Spleen (tissue), 7 donors: ENCODE results near the gene MT1A.

Experiments used
- POLR2A ChIP-seq, 3 donors: fragments of 450-650 bp; IDR thresholded peaks; one replicate each; pipeline ENCODE4 v1.5.1; 2017; ENCODE audit warnings: antibody characterized with exemption in 3 of 3, mild to moderate bottlenecking in 1 of 3
- TF ChIP-seq, protein P1 (sequence below), 11 experiments: fragments of 200-600 bp in 7 of 11; fragments of 450-650 bp in 4 of 11; sonication (generic) in 4 of 11; IDR thresholded peaks in 8 of 11; conservative IDR thresholded peaks in 3 of 11; 1 replicate in 7 of 11; 2 replicates in 4 of 11; pipeline versions ENCODE4 v1.4.0 to v1.8.0; 2016 to 2021; ENCODE audit warnings: antibody characterized with exemption in 11 of 11, inconsistent platforms in 4 of 11, mild to moderate bottlenecking in 1 of 11
- donor health status: DM: no; HTN: no; CAD: no; lungs with moderate emphysema.
- donor health status: DM: no; HTN: no; CAD: no.
- donor health status: DM: no; HTN: no; CAD: no.

GRCh38 chr16:56625943-56626654, 12.4 kb upstream of the MT1A start:
- no peak for TF ChIP-seq POLR2A (IDR thresholded peaks at IDR 0.05)
- TF ChIP-seq, protein P1, sequence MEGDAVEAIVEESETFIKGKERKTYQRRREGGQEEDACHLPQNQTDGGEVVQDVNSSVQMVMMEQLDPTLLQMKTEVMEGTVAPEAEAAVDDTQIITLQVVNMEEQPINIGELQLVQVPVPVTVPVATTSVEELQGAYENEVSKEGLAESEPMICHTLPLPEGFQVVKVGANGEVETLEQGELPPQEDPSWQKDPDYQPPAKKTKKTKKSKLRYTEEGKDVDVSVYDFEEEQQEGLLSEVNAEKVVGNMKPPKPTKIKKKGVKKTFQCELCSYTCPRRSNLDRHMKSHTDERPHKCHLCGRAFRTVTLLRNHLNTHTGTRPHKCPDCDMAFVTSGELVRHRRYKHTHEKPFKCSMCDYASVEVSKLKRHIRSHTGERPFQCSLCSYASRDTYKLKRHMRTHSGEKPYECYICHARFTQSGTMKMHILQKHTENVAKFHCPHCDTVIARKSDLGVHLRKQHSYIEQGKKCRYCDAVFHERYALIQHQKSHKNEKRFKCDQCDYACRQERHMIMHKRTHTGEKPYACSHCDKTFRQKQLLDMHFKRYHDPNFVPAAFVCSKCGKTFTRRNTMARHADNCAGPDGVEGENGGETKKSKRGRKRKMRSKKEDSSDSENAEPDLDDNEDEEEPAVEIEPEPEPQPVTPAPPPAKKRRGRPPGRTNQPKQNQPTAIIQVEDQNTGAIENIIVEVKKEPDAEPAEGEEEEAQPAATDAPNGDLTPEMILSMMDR (IDR thresholded peaks at IDR 0.05 in 8 of 11, conservative IDR thresholded peaks at IDR 0.05 in 3 of 11): no peak
